Fibroblast of skin of abdomen (primary cell): Measurements from ENCODE around the gene MS4A8.

ENCODE experiments used
- DNase-seq: peaks from one replicate; pipeline ENCODE4 v3.0.0-alpha.2; 2013

MS4A8 gene

GRCh38 chr11:60765355-60765754, 65.9 kb downstream of the MS4A8 start:
- DNase-seq, result no peak
